Gastrocnemius medialis (tissue), 4 donors: Measurements from ENCODE around the gene DBP. TPM values are rescaled to one million over a fixed set of nuclear protein-coding genes. Genes with fewer than 3 reads are reported as not detected.
A peak's percentile ranks its signal among the peaks of the same experiment; 100 is the strongest.

ENCODE experiments used
- ATAC-seq, 2 donors: fragments of 150-250 bp; one replicate each; pipeline ENCODE4 v1.9.1; 2016
- DNase-seq, 2 donors: peaks; one replicate each; pipeline ENCODE4 v3.0.0-alpha.2; 2019
- H3K27ac ChIP-seq, 4 donors: fragments of 200-600 bp; sonication (generic); 1 replicate in 1 of 4; 2 replicates in 3 of 4; pipeline ENCODE4 v1.5.1; 2016 to 2018; ENCODE audit warnings: mild to moderate bottlenecking in 2 of 4, moderate library complexity in 1 of 4
- H3K27me3 ChIP-seq, 3 donors: fragments of 200-600 bp; sonication (generic) in 2 of 3; 1 replicate in 1 of 3; 2 replicates in 2 of 3; pipeline versions ENCODE4 v1.5.1 to v1.6.0; 2016 to 2019; ENCODE audit warnings: mild to moderate bottlenecking in 1 of 3, moderate library complexity in 1 of 3
- H3K36me3 ChIP-seq, 2 donors: fragments of 200-600 bp; sonication (generic) in 1 of 2; one replicate each; pipeline ENCODE4 v1.5.1; 2017 to 2018
- H3K4me1 ChIP-seq, 2 donors: fragments of 200-600 bp; sonication (generic) in 1 of 2; one replicate each; pipeline ENCODE4 v1.5.1; 2016 to 2017; ENCODE audit warnings: mild to moderate bottlenecking in 2 of 2
- H3K4me3 ChIP-seq, 4 donors: fragments of 200-600 bp; sonication (generic) in 3 of 4; 1 replicate in 1 of 4; 2 replicates in 3 of 4; pipeline ENCODE4 v1.5.1; 2016 to 2019; ENCODE audit warnings: mild to moderate bottlenecking in 2 of 4
- H3K9me3 ChIP-seq, 3 donors: fragments of 200-600 bp; sonication (generic) in 2 of 3; 1 replicate in 1 of 3; 2 replicates in 2 of 3; pipeline ENCODE4 v1.5.1; 2016 to 2019
- POLR2A ChIP-seq, 2 donors: fragments of 450-650 bp; IDR thresholded peaks; one replicate each; pipeline ENCODE4 v1.6.1; 2017; ENCODE audit warnings: antibody characterized with exemption in 2 of 2, mild to moderate bottlenecking in 2 of 2, moderate library complexity in 2 of 2
- in situ Hi-C, 4 donors: fragments of 200-750 bp; cut with MboI; loops; one replicate each; pipeline versions ENCODE4 v1.15.0 to v1.8.0; 2017; ENCODE audit warnings: low sequenced_read_pairs in 4 of 4
- intact Hi-C: fragments of 100-400 bp; cut with DNase I; formaldehyde crosslinking; loops from one replicate; pipeline ENCODE4 v1.15.1; 2023; ENCODE audit warnings: low total_unique reads
- total RNA-seq, 4 donors: library from RNA; depleted of rRNA; stranded (reverse); fragments of >200 nt; gene quantifications; one replicate each; pipeline versions ENCODE4 v1.1.0 to v1.2.3, GENCODE V29; 2016
- TF ChIP-seq, protein P1 (sequence below), 5 experiments: fragments of 450-650 bp in 3 of 5; fragments of 200-600 bp in 2 of 5; sonication (generic) in 2 of 5; IDR thresholded peaks in 4 of 5; conservative IDR thresholded peaks in 1 of 5; 1 replicate in 4 of 5; 2 replicates in 1 of 5; pipeline ENCODE4 v1.5.1; 2016 to 2019; ENCODE audit warnings: antibody characterized with exemption in 5 of 5, mild to moderate bottlenecking in 3 of 5, moderate library complexity in 3 of 5

Gene DBP
- total RNA-seq, 4 donors from 2014 or later: 1.7 to 12.9 (median 4.4) TPM

GRCh38 chr19:48627201-48627864, 9.8 kb downstream of the DBP start:
- ATAC-seq: no peak
- H3K36me3 ChIP-seq: peaks cover 0 to 4% of the 10 kb centered on the region in 2 donors
- H3K4me1 ChIP-seq: peaks cover 41 to 49% of the 10 kb centered on the region in 2 donors

GRCh38 chr19:48625891-48626327, 11.3 kb downstream of the DBP start:
- ATAC-seq: no peak
- Histone ChIP-seq H3K36me3 (peaks cover 0 to 4% of the 10 kb centered on the region in 2 donors), H3K9me3 (no peaks in the 10 kb centered on the region), H3K27me3 (no peaks in the 10 kb centered on the region), H3K4me3 (no peak overlapping the region), H3K27ac (peak overlapping the region in 3 of 4 donors; percentile 90 to 99 (median 94)), H3K4me1 (peaks cover 26 to 34% of the 10 kb centered on the region in 2 donors)
- DNase-seq: no peak
- intact Hi-C loops (no loop called here), in situ Hi-C loops (loop anchor here in 1 of 4 donors (25.0 kb wide), 1 partner anchor 111 kb away; the partner anchor contains the start of genes IZUMO1 and RASIP1)
- TF ChIP-seq, protein P1, sequence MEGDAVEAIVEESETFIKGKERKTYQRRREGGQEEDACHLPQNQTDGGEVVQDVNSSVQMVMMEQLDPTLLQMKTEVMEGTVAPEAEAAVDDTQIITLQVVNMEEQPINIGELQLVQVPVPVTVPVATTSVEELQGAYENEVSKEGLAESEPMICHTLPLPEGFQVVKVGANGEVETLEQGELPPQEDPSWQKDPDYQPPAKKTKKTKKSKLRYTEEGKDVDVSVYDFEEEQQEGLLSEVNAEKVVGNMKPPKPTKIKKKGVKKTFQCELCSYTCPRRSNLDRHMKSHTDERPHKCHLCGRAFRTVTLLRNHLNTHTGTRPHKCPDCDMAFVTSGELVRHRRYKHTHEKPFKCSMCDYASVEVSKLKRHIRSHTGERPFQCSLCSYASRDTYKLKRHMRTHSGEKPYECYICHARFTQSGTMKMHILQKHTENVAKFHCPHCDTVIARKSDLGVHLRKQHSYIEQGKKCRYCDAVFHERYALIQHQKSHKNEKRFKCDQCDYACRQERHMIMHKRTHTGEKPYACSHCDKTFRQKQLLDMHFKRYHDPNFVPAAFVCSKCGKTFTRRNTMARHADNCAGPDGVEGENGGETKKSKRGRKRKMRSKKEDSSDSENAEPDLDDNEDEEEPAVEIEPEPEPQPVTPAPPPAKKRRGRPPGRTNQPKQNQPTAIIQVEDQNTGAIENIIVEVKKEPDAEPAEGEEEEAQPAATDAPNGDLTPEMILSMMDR (IDR thresholded peaks at IDR 0.05 in 4 of 5, conservative IDR thresholded peaks at IDR 0.05 in 1 of 5): no peak
- no peak for TF ChIP-seq POLR2A (IDR thresholded peaks at IDR 0.05)

More at GRCh38 chr19:48627201-48627864, 9.8 kb downstream of the DBP start:
- peak overlapping the region in 1 of 4 donors; percentile 100 for H3K27ac ChIP-seq
- H3K9me3 ChIP-seq: no peaks in the 10 kb centered on the region
- in situ Hi-C loops (loop anchor here in 1 of 4 donors (25.0 kb wide), 1 partner anchor 110 kb away; the partner anchor contains the start of genes IZUMO1 and RASIP1), intact Hi-C loops (no loop called here)
- no peak for TF ChIP-seq POLR2A (IDR thresholded peaks at IDR 0.05)
- TF ChIP-seq, protein P1 (IDR thresholded peaks at IDR 0.05 in 4 of 5, conservative IDR thresholded peaks at IDR 0.05 in 1 of 5): no peak
- H3K4me3 ChIP-seq: no peak overlapping the region
- DNase-seq: no peak
- no peaks in the 10 kb centered on the region for H3K27me3 ChIP-seq

GRCh38 chr19:48624791-48625723, 12.1 kb downstream of the DBP start:
- in situ Hi-C loops (loop anchor here in 1 of 4 donors (25.0 kb wide), 1 partner anchor 112 kb away; the partner anchor contains the start of genes IZUMO1 and RASIP1), intact Hi-C loops (no loop called here)
- Histone ChIP-seq H3K4me1 (peaks cover 19 to 29% of the 10 kb centered on the region in 2 donors), H3K9me3 (no peaks in the 10 kb centered on the region), H3K36me3 (peaks cover 0 to 4% of the 10 kb centered on the region in 2 donors), H3K27me3 (no peaks in the 10 kb centered on the region), H3K27ac (peak overlapping the region; percentile 90 to 99 (median 94)), H3K4me3 (peak overlapping the region; percentile 55 to 75 (median 72))
- ATAC-seq (no peak), DNase-seq (no peak)
- TF ChIP-seq, protein P1 (IDR thresholded peaks at IDR 0.05 in 4 of 5, conservative IDR thresholded peaks at IDR 0.05 in 1 of 5): no peak
- no peak for TF ChIP-seq POLR2A (IDR thresholded peaks at IDR 0.05)

- Histone ChIP-seq H3K4me3 (peak overlapping the region; percentile 55 to 75 (median 72)), H3K27me3 (no peaks in the 10 kb centered on the region), H3K36me3 (peaks cover 0 to 4% of the 10 kb centered on the region in 2 donors), H3K9me3 (no peaks in the 10 kb centered on the region), H3K27ac (peak overlapping the region; percentile 90 to 99 (median 94)), H3K4me1 (peaks cover 24 to 28% of the 10 kb centered on the region in 2 donors)
- intact Hi-C loops (no loop called here), in situ Hi-C loops (no loop called here)
- DNase-seq (peak; percentile 97 to 98), ATAC-seq (peak; percentile 68 to 72)
- TF ChIP-seq, protein P1 (IDR thresholded peaks at IDR 0.05 in 4 of 5, conservative IDR thresholded peaks at IDR 0.05 in 1 of 5): peak in 2 of 5 experiments; percentile 7 to 15
- TF ChIP-seq POLR2A (IDR thresholded peaks at IDR 0.05): peak in 1 of 2 donors; percentile 74
Measured at GRCh38 chr19:48624067-48624594, 13.0 kb downstream of the DBP start.
